ENCODE measurements around the gene C11orf86.

- TF ChIP-seq CTCF (conservative IDR thresholded peaks at IDR 0.05; ENCODE audit: low read length) (no peak), EZH2phosphoT487 (IDR thresholded peaks at IDR 0.05; ENCODE audit: borderline replicate concordance) (no peak)
These were observed 11.1 kb downstream of the C11orf86 start for GRCh38 chr11:66986178-66986545.

Measured in Loucy (cell line).